ENCODE measurements around the gene PUSL1. TPM values are rescaled to one million over a fixed set of nuclear protein-coding genes. Genes with fewer than 3 reads are reported as not detected.

PUSL1 gene
- total RNA-seq, 2 experiments from 2014 or later, result 23.9 to 25.4 TPM

DNA sequence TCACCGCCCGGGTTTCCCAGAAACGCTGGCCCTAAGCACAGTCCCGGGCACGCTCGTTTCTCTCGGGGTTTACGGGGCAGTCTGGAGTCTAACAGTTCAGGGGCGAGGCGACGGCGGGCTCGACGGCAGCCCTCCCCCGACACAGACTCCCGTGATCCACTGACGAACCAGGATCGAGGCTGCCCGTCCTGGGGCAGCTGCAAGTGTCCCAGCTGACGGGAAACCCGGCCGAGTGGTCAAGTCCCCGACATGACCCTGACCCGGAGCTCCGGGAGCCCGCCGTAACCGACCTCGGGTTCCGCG is 35.2 kb upstream of the PUSL1 start:
- POLR2A ChIA-PET, result interaction anchor here (0.6 to 1.4 kb wide), 6 partner anchors 10 to 230 kb away, joined by 3 to 4 read pairs (median 3); no protein-coding TSS in a partner anchor
- Mint-ChIP-seq H3K9me3 (no peaks in the 10 kb centered on the region), H3K36me3 (ENCODE audit: low read depth) (peaks cover 24% of the 10 kb centered on the region), H3K27ac (peak overlapping the region; percentile 85), H3K4me3 (peak overlapping the region; percentile 90), H3K4me1 (ENCODE audit: low read depth) (peaks cover 40% of the 10 kb centered on the region), H3K27me3 (no peaks in the 10 kb centered on the region)
- ATAC-seq (no peak), DNase-seq (no peak)
- intact Hi-C loops (cut with micrococcal nuclease), result no loop called here
- CTCF ChIA-PET, result no interaction called here
- TF ChIP-seq, protein P1, sequence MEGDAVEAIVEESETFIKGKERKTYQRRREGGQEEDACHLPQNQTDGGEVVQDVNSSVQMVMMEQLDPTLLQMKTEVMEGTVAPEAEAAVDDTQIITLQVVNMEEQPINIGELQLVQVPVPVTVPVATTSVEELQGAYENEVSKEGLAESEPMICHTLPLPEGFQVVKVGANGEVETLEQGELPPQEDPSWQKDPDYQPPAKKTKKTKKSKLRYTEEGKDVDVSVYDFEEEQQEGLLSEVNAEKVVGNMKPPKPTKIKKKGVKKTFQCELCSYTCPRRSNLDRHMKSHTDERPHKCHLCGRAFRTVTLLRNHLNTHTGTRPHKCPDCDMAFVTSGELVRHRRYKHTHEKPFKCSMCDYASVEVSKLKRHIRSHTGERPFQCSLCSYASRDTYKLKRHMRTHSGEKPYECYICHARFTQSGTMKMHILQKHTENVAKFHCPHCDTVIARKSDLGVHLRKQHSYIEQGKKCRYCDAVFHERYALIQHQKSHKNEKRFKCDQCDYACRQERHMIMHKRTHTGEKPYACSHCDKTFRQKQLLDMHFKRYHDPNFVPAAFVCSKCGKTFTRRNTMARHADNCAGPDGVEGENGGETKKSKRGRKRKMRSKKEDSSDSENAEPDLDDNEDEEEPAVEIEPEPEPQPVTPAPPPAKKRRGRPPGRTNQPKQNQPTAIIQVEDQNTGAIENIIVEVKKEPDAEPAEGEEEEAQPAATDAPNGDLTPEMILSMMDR (IDR thresholded peaks at IDR 0.05), result no peak

DNA sequence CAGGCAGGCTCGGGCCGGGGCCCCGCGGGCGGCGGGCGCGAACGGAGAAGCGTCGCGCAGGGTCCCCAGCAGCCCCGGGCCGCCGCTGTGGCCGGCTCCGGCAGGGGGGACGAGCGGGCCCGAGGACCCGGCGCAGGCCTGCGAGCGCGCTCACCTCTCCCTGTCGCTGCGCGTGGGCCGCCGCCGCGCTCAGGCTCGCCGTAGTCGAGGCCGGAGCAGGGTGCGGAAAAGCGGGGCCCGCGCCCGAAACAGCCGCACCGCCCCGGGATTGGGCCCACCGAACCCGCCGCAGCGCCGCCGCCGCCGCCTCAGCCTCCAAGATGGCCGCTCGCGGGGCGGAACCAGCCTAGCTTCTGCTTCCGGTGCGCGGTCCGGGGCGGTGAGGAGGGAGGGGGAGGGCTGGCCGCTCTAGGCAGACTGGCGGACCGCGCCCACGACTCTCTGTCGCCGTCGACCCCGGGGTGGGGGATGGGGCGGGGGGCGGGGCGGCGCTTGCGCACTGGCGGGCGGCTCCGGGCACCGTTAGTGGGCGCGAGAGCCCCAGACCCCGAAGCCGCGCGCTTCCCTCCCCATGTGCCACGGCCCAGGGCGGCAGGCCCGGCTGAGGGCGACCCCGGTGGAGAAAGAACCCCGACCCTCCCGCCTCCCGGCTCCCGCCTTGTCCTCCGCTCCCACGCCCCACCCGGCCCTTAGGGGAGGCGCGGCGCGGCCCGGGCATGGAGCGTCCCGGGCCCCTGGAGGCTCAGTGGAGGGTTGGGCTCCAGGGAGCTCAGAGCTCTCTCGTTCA is 34.7 kb upstream of the PUSL1 start, which contains the start of gene UBE2J2:
UBE2J2 (minus strand) TSS at position 343 of the 787 bp plus-strand sequence. CDS start 5,862 bp downstream, outside the sequence.
- peak within 1 kb of the TSS; percentile 90 for H3K4me3 Mint-ChIP-seq
- DNase-seq (peak; percentile 96), ATAC-seq (peak; percentile 98)
- peaks cover 24% of the 10 kb centered on the region for H3K36me3 Mint-ChIP-seq (ENCODE audit: low read depth)
- no peaks in the 10 kb centered on the region for H3K9me3 Mint-ChIP-seq
- ChIA-PET CTCF (no interaction called here), POLR2A (interaction anchor here (0.6 to 1.4 kb wide), 7 partner anchors 10 to 230 kb away, joined by 3 to 4 read pairs (median 3); no protein-coding TSS in a partner anchor)
- H3K27me3 Mint-ChIP-seq, result no peaks in the 10 kb centered on the region
- TF ChIP-seq, protein P1 (IDR thresholded peaks at IDR 0.05), result no peak
- H3K27ac Mint-ChIP-seq, result peak within 1 kb of the TSS; percentile 85
- peaks cover 39% of the 10 kb centered on the region for H3K4me1 Mint-ChIP-seq (ENCODE audit: low read depth)
- intact Hi-C loops (cut with micrococcal nuclease), result no loop called here

DNA sequence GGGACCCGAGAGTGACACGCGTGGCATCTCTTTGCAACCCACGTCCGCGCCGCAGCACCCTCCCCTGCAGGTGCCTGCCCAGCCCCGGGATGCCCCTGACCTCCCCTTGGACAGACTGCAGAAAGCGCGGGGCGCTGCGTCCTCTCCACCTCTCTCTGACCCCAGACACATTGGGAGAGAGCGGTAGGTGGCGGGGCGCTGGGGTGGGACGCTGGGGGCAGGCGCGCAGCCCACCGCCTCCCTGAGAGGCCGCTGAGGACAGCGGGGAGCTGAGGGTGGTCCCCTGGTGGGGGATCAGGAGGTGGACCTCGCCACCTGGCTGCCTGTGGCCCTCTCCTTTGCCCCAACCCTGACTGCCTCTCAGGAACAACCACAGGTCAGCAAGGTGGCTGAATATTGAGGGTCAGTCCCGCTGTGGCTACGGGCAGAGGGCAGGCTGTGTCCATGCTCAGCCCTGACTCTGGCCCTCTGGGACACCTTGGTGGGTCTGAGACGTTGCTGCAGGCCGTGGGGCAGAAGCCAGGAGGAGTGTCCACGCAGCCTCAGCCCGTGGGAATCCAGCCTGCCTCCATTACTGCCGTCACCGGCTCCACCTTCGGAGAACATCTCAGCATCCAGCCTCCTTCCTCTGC is 34.0 kb upstream of the PUSL1 start:
- Mint-ChIP-seq H3K27me3 (no peaks in the 10 kb centered on the region), H3K4me1 (ENCODE audit: low read depth) (peaks cover 37% of the 10 kb centered on the region), H3K27ac (peak overlapping the region; percentile 52), H3K9me3 (no peaks in the 10 kb centered on the region), H3K4me3 (peak overlapping the region; percentile 70), H3K36me3 (ENCODE audit: low read depth) (peaks cover 24% of the 10 kb centered on the region)
- TF ChIP-seq, protein P1 (IDR thresholded peaks at IDR 0.05), result no peak
- no peak for DNase-seq
- ChIA-PET CTCF (no interaction called here), POLR2A (interaction anchor here (0.9 to 1.4 kb wide), 2 partner anchors 21 to 24 kb away, joined by 3 to 4 read pairs; no protein-coding TSS in a partner anchor)
- intact Hi-C loops (cut with micrococcal nuclease), result no loop called here
- ATAC-seq, result no peak

DNA sequence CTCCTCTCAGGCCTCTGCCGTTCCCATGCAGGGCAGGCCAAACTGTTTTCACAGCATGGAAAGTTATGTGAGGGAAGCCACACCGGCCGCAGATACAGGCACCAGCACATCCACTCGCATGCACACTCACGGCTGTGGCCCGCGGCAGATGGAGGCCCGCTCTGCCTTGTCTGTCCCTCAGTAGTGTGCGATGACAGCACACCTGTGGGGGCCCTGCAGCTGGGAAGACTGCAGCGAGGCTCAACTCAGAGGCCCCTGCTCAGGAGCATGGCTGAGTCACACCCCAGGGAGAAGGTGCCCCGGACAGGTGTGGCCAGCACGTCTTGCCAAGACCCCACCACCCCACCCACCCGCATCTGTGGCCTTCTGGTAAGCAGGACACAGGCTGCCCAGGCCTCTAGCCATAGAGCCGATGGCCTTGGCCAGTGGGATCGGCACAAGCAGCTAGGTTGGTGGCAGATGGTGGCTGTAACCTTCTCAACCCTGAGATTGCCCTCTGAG is 33.4 kb upstream of the PUSL1 start:
- CTCF ChIA-PET, result no interaction called here
- TF ChIP-seq, protein P1 (IDR thresholded peaks at IDR 0.05), result no peak
- peaks cover 24% of the 10 kb centered on the region for H3K36me3 Mint-ChIP-seq (ENCODE audit: low read depth)
- intact Hi-C loops (cut with micrococcal nuclease), result no loop called here
- no peak overlapping the region for H3K27ac Mint-ChIP-seq
- peak overlapping the region; percentile 70 for H3K4me3 Mint-ChIP-seq
- H3K4me1 Mint-ChIP-seq (ENCODE audit: low read depth), result peaks cover 33% of the 10 kb centered on the region
- no peaks in the 10 kb centered on the region for H3K9me3 Mint-ChIP-seq
- no peak for DNase-seq
- H3K27me3 Mint-ChIP-seq, result no peaks in the 10 kb centered on the region
- POLR2A ChIA-PET, result interaction anchor here (0.9 to 1.4 kb wide), 3 partner anchors 10 to 20 kb away, joined by 3 read pairs; no protein-coding TSS in a partner anchor
- no peak for ATAC-seq

All from activated CD8-positive, alpha-beta T cell treated with anti-CD3 and anti-CD28 coated beads for 36 hours (primary cell).